Panc1 (cell line): ENCODE measurements around the gene PTPN1. TPM values are rescaled to one million over a fixed set of nuclear protein-coding genes. Genes with fewer than 3 reads are reported as not detected.

Experiments
- ATAC-seq: fragments of 200-7000 bp; cut with Tn5 transposase; 2 replicates; pipeline ENCODE4 v1.9.1; 2020; ENCODE audit warnings: mild to moderate bottlenecking, moderate library complexity
- BruUV-seq: library from RNA; stranded (reverse); fragments of 400-500 nt; replicated peaks from 2 replicates; lab custom pipeline; 2021; lab: Mats Ljungman, UMichigan
- CTCF ChIA-PET: fragments of 300-600 bp; sonication (Branson Sonifier 250); formaldehyde crosslinking; loops from one replicate; lab custom pipeline; 2022; ENCODE audit warnings: antibody characterized with exemption; lab: Charles Lee
- POLR2A ChIA-PET: fragments of 300-600 bp; sonication (Branson Sonifier 250); formaldehyde crosslinking; loops from one replicate; lab custom pipeline; 2022; ENCODE audit warnings: antibody characterized with exemption; lab: Charles Lee
- DNase-seq: peaks from one replicate; pipeline ENCODE4 v3.0.0-alpha.2; 2010; ENCODE audit warnings: low read depth, low spot score
- H3K27ac ChIP-seq: 2 replicates; pipeline ENCODE4 v1.5.1; 2011; ENCODE audit warnings: mild to moderate bottlenecking, low read length, inconsistent platforms
- H3K27me3 ChIP-seq: fragments of 200-500 bp; sonication (Bioruptor generic); 2 replicates; pipeline ENCODE4 v1.6.0; 2014; ENCODE audit warnings: low read length, inconsistent platforms; ENCODE audit not compliant: control insufficient read depth, insufficient read depth
- H3K36me3 ChIP-seq: fragments of 200-500 bp; sonication (Bioruptor generic); 2 replicates; pipeline ENCODE4 v1.5.1; 2014; ENCODE audit warnings: inconsistent platforms, mild to moderate bottlenecking, low read length, moderate library complexity; ENCODE audit not compliant: control insufficient read depth, insufficient read depth
- H3K4me1 ChIP-seq: 2 replicates; pipeline ENCODE4 v1.5.1; 2011; ENCODE audit warnings: inconsistent platforms, mild to moderate bottlenecking, low read length, moderate library complexity; ENCODE audit not compliant: control insufficient read depth, insufficient read depth
- H3K4me3 ChIP-seq, 2 experiments: 2 replicates each; pipeline ENCODE4 v1.5.1; 2011 to 2012; ENCODE audit warnings: low read depth in 2 of 2, low read length in 2 of 2, mild to moderate bottlenecking in 2 of 2, inconsistent platforms in 1 of 2, moderate library complexity in 1 of 2
- H3K9me3 ChIP-seq: fragments of 200-500 bp; sonication (Bioruptor generic); 2 replicates; pipeline ENCODE4 v1.5.1; 2014; ENCODE audit warnings: low read depth, mild to moderate bottlenecking, inconsistent platforms, low read length, moderate library complexity; ENCODE audit not compliant: control insufficient read depth, insufficient read depth
- POLR2AphosphoS5 ChIP-seq: IDR thresholded peaks from 2 replicates; pipeline ENCODE4 v1.6.1; 2012; ENCODE audit warnings: mild to moderate bottlenecking, low read depth, low read length, moderate library complexity
- SIN3A ChIP-seq: IDR thresholded peaks from 2 replicates; pipeline ENCODE4 v1.6.1; 2012; ENCODE audit warnings: low read depth, mild to moderate bottlenecking, low read length, moderate library complexity, borderline replicate concordance; ENCODE audit not compliant: insufficient read depth
- TCF7L2 ChIP-seq: IDR thresholded peaks from 2 replicates; pipeline ENCODE4 v1.6.1; 2011; ENCODE audit warnings: mild to moderate bottlenecking, low read depth, low read length, inconsistent platforms
- in situ Hi-C: cut with HindIII; loops from 2 replicates; pipeline ENCODE4 v1.10.0; 2016; ENCODE audit warnings: low sequenced_read_pairs, low pct_unique_long_range_greater_than_20kb
- intact Hi-C: fragments of 100-400 bp; cut with micrococcal nuclease; formaldehyde crosslinking; loops from one replicate; pipeline ENCODE4 v1.10.0; 2022; ENCODE audit not compliant: unreplicated experiment
- total RNA-seq: library from RNA; stranded (reverse); gene quantifications from one replicate; pipeline ENCODE4 v1.2.1, GENCODE V29; 2021; ENCODE audit not compliant: unreplicated experiment
- TF ChIP-seq, protein P1 (sequence below), 2 experiments: IDR thresholded peaks; 2 replicates each; pipeline ENCODE4 v1.6.1; 2011 to 2012; ENCODE audit warnings: low read depth in 2 of 2, control low read depth in 1 of 2, low read length in 1 of 2, mild to moderate bottlenecking in 1 of 2, moderate library complexity in 1 of 2; ENCODE audit not compliant: insufficient read depth in 1 of 2
- TF ChIP-seq, protein P2 (sequence below): fragments of 450-650 bp; IDR thresholded peaks from 2 replicates; pipeline ENCODE4 v1.5.1; 2017; ENCODE audit warnings: mild to moderate bottlenecking

The PTPN1 gene
- total RNA-seq, 1 experiment from 2014 or later = 42.2 TPM

DNA sequence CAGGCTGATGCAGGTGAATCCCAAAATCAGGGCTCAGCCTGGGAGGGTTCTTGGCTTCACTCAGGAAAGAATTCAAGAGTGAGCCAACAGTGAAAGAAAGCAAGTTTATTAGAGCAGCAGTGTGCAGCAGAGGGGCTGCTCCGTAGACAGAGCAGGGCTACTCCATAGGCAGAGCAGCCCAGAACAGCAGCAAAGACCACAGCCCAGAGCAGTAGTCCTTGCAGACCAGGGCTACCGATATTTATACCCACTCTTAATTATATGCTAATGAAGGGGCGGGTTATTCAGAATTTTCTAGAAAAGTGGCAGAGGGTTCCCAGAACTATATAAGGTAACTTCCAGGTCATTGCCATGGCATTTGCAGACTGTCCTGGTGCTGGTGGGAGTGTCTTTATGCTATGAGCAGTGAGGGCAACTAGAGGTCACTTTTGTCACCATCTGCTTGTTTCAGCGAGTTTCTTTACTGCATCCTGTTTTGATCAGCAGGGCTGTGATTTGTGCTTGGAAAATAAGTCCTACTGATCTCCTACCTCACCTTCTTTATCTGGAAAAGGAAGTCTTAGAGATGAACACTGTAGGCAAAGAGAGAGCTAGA lies 39.8 kb upstream of the PTPN1 start:
- H3K27ac ChIP-seq = no peak overlapping the region
- no peaks in the 10 kb centered on the region for H3K9me3 ChIP-seq
- DNase-seq (no peak), ATAC-seq (no peak)
- BruUV-seq = no TSS peak
- ChIA-PET POLR2A (no interaction called here), CTCF (interaction anchor here (0.5 kb wide), 1 partner anchor 203 kb away, joined by 3 read pairs; no protein-coding TSS in a partner anchor)
- peaks cover under 1% of the 10 kb centered on the region; the same call in 1 of the 2 replicates for H3K4me1 ChIP-seq
- in situ Hi-C loops = no loop called here
- H3K4me3 ChIP-seq = no peak overlapping the region
- no peak for TF ChIP-seq TCF7L2
- no peak for TF ChIP-seq SIN3A
- no peak for TF ChIP-seq POLR2AphosphoS5
- TF ChIP-seq, protein P1, sequence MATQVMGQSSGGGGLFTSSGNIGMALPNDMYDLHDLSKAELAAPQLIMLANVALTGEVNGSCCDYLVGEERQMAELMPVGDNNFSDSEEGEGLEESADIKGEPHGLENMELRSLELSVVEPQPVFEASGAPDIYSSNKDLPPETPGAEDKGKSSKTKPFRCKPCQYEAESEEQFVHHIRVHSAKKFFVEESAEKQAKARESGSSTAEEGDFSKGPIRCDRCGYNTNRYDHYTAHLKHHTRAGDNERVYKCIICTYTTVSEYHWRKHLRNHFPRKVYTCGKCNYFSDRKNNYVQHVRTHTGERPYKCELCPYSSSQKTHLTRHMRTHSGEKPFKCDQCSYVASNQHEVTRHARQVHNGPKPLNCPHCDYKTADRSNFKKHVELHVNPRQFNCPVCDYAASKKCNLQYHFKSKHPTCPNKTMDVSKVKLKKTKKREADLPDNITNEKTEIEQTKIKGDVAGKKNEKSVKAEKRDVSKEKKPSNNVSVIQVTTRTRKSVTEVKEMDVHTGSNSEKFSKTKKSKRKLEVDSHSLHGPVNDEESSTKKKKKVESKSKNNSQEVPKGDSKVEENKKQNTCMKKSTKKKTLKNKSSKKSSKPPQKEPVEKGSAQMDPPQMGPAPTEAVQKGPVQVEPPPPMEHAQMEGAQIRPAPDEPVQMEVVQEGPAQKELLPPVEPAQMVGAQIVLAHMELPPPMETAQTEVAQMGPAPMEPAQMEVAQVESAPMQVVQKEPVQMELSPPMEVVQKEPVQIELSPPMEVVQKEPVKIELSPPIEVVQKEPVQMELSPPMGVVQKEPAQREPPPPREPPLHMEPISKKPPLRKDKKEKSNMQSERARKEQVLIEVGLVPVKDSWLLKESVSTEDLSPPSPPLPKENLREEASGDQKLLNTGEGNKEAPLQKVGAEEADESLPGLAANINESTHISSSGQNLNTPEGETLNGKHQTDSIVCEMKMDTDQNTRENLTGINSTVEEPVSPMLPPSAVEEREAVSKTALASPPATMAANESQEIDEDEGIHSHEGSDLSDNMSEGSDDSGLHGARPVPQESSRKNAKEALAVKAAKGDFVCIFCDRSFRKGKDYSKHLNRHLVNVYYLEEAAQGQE (IDR thresholded peaks at IDR 0.05; ENCODE audit: insufficient read depth in 1 of 2, low read depth in 2 of 2, low read length in 1 of 2) = no peak
- TF ChIP-seq, protein P2, sequence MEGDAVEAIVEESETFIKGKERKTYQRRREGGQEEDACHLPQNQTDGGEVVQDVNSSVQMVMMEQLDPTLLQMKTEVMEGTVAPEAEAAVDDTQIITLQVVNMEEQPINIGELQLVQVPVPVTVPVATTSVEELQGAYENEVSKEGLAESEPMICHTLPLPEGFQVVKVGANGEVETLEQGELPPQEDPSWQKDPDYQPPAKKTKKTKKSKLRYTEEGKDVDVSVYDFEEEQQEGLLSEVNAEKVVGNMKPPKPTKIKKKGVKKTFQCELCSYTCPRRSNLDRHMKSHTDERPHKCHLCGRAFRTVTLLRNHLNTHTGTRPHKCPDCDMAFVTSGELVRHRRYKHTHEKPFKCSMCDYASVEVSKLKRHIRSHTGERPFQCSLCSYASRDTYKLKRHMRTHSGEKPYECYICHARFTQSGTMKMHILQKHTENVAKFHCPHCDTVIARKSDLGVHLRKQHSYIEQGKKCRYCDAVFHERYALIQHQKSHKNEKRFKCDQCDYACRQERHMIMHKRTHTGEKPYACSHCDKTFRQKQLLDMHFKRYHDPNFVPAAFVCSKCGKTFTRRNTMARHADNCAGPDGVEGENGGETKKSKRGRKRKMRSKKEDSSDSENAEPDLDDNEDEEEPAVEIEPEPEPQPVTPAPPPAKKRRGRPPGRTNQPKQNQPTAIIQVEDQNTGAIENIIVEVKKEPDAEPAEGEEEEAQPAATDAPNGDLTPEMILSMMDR = no peak
- intact Hi-C loops = no loop called here
- no peaks in the 10 kb centered on the region for H3K36me3 ChIP-seq
- no peaks in the 10 kb centered on the region for H3K27me3 ChIP-seq

DNA sequence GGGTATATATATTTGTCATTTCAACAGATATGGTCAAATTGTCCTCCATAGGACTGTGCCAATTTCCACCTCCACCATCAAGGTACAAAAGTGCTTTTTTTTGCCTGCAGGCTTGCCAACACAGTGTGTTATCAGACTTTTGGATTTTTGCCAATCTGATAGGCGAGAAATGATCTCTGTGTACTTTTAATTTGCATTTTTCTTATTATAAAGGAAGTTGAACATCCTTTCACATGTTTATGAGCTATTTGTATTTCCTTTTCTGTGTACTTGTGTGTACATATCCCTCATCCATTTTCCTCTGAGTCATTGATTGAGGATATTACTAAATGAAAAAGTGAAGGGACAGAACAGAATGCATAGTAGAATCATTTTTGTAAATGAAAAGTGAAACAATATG lies 39.0 kb upstream of the PTPN1 start:
- DNase-seq (no peak), ATAC-seq (no peak)
- intact Hi-C loops = no loop called here

More for the DNA sequence above, 39.0 kb upstream of the PTPN1 start:
- ChIA-PET CTCF (no interaction called here), POLR2A (no interaction called here)
- Histone ChIP-seq H3K4me3 (no peak overlapping the region), H3K27me3 (no peaks in the 10 kb centered on the region), H3K36me3 (no peaks in the 10 kb centered on the region), H3K27ac (no peak overlapping the region), H3K9me3 (no peaks in the 10 kb centered on the region), H3K4me1 (peaks cover 7% of the 10 kb centered on the region; the same call in 1 of the 2 replicates)
- BruUV-seq = no TSS peak
- in situ Hi-C loops = no loop called here
- no peak for TF ChIP-seq POLR2AphosphoS5
- TF ChIP-seq, protein P1 (IDR thresholded peaks at IDR 0.05; ENCODE audit: insufficient read depth in 1 of 2, low read depth in 2 of 2, low read length in 1 of 2) = no peak
- no peak for TF ChIP-seq SIN3A
- TF ChIP-seq, protein P2 = no peak
- no peak for TF ChIP-seq TCF7L2
